GM18870 (cell line): Measurements from ENCODE around the gene PRUNE2.
"Not testable (repeated sequence)": the region's sequence is repeated elsewhere in the genome, so short reads cannot be mapped to it uniquely, and the experiment has no call there.

Experiments
- ATAC-seq: cut with Tn5 transposase; IDR thresholded peaks from one replicate; pipeline ENCODE4 v1.9.1; 2021; ENCODE audit warnings: moderate library complexity; ENCODE audit not compliant: unreplicated experiment

The PRUNE2 gene, protein sequence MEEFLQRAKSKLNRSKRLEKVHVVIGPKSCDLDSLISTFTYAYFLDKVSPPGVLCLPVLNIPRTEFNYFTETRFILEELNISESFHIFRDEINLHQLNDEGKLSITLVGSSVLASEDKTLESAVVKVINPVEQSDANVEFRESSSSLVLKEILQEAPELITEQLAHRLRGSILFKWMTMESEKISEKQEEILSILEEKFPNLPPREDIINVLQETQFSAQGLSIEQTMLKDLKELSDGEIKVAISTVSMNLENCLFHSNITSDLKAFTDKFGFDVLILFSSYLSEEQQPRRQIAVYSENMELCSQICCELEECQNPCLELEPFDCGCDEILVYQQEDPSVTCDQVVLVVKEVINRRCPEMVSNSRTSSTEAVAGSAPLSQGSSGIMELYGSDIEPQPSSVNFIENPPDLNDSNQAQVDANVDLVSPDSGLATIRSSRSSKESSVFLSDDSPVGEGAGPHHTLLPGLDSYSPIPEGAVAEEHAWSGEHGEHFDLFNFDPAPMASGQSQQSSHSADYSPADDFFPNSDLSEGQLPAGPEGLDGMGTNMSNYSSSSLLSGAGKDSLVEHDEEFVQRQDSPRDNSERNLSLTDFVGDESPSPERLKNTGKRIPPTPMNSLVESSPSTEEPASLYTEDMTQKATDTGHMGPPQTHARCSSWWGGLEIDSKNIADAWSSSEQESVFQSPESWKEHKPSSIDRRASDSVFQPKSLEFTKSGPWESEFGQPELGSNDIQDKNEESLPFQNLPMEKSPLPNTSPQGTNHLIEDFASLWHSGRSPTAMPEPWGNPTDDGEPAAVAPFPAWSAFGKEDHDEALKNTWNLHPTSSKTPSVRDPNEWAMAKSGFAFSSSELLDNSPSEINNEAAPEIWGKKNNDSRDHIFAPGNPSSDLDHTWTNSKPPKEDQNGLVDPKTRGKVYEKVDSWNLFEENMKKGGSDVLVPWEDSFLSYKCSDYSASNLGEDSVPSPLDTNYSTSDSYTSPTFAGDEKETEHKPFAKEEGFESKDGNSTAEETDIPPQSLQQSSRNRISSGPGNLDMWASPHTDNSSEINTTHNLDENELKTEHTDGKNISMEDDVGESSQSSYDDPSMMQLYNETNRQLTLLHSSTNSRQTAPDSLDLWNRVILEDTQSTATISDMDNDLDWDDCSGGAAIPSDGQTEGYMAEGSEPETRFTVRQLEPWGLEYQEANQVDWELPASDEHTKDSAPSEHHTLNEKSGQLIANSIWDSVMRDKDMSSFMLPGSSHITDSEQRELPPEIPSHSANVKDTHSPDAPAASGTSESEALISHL (N-terminal part only)

DNA sequence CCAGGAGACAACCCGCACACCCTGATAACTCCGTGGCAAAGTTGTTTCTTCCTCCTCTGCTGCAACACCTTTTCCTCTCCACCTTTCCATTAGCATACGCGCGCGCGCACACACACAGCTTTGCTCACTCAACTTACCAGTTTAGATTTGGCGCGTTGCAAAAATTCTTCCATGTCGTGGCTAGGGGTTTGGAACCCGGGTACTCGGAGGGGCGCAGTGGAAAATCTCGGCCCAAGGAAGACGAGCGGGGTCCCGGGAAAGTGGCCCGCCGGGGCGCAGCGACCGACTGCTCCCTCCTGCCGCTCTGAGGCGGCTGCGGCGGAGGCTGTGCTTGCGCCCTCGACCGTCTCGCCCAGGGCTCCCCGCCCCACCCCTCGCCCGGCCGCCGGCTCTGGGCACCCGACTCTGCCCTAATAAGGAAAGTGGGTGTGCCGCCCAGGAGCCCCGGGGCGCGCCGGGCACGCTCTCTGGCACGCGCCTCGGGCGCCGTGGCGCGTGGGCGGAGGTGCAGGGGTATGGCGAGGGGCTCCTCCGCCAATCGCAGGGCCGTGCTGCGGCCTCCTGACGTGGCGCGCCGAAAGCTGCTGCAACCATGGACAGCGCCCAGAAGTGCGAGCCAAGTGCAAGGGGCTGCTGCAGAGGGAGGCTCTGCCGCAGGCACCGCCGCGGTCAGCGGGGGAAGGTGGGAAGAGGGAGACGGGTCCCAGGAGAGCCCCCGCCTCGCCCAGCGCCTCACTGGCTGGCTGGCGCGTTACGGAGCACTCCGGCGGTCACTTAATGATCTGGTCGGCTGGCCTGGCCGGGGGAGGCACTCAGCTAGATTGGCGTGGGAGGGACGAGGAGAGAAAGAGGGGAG, at the start of gene PRUNE2:
Gene PRUNE2, minus strand, starts transcription at position 324 of the 856 bp plus-strand sequence. Its CDS starts 151 bp downstream, at position 173.
- ATAC-seq = no peak

DNA sequence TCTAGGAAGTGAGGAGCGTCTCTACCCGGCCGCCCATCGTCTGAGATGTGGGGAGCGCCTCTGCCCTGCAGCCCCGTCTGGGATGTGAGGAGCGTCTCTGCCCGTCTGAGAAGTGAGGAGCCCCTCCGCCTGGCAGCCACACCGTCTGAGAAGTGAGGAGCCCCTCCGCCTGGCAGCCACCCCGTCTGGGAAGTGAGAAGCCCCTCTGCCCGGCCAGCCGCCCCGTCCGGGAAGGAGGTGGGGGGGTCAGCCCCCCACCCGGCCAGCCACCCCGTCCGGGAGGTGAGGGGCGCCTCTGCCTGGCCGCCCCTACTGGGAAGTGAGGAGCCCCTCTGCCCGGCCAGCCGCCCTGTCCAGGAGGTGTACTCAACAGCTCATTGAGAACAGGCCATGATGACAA, 49.5 kb upstream of the PRUNE2 start:
- ATAC-seq = not testable (repeated sequence)

DNA sequence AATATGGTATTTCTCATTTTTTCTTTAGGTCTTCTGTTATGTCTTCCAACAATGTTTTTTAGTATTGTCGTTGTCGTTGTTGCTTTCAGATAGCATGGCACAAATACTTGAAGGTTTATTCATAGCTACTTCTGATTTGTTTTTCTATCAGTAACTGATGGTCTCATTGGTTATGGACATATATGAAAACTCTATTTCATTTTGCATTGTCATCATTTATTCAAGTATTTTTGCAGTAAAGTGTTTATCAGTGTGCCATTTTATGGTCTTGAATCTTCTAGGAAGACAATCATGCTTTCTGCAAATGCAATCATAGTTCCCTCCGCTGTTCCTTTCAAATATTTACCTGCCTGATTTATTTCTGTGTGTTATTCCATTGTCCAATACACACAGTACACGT, 44.0 kb upstream of the PRUNE2 start:
- no peak for ATAC-seq

DNA sequence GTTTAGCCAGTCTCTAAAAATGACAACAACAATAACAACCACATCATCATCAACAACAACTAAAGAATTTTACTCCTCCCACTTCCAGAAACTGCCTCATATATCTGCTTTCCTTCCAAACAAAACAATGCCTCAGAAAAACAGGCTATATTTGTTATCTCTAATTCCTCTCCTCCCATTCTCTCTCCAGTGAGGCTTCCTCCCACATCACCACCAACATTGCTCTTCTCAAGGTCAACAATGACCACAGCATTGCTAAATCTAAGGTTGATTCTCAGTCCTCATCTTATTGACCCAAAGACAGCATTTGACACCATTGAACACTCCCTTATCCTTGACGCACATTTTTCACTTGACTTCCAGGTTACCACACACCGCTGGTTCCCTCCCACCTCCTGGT, 38.1 kb upstream of the PRUNE2 start:
- no peak for ATAC-seq

DNA sequence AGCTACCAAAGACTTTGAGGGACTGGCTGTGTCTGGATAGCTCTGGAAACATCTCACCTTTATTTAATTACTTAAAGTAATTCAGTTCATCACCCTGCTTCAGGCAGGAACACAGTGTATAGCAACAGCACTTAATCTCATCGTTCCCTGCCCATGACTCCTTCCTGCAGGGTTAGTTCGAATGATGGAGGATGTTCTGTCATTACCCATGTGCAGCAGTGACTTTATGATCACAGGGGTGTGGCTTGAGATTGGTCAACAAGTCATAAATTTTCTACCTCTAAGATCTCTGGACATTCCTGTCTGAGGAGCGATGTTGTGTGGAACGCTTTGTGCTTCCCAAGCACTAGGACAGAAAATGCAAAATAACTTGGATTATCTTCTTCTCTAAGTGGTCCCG, 37.1 kb upstream of the PRUNE2 start:
- ATAC-seq = no peak

DNA sequence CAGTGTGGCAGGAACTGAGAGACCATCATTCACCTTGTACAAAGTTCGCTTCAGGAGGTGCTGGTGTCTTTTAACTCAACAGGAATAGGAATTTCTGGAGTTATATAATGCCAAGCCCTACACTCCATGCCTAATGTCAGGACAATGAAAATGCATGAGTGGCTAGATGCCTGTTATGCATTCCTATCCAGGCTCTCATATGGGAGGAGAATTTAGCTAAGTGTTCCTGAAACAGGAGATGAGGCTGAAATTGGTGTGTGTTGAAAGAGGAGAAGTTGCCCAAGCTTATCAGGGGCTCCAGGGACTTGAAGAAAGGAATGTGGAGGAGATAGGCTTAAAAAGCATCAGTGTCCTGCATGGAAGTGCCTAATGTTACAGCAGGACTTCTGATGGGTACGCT, 26.8 kb upstream of the PRUNE2 start:
- ATAC-seq = no peak

DNA sequence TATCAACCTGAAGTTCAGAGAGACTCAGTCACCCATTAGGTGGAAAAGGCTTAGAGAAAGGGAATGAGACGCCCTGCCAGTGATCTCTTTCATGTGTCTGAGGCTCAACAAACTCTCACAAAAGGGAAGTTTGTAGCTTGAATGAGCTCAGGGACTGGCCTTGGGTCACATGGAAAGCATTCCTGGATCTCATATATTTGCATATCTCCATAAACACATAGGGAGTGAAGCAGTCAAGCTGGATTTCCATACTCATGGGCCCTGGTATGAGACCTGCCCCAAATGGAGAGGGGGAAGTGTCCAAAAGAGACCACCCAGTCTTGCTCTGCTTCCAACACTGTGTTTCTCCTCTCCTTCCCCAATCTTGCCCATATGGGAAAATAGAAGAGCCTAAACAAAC, 26.4 kb upstream of the PRUNE2 start:
- ATAC-seq = no peak

DNA sequence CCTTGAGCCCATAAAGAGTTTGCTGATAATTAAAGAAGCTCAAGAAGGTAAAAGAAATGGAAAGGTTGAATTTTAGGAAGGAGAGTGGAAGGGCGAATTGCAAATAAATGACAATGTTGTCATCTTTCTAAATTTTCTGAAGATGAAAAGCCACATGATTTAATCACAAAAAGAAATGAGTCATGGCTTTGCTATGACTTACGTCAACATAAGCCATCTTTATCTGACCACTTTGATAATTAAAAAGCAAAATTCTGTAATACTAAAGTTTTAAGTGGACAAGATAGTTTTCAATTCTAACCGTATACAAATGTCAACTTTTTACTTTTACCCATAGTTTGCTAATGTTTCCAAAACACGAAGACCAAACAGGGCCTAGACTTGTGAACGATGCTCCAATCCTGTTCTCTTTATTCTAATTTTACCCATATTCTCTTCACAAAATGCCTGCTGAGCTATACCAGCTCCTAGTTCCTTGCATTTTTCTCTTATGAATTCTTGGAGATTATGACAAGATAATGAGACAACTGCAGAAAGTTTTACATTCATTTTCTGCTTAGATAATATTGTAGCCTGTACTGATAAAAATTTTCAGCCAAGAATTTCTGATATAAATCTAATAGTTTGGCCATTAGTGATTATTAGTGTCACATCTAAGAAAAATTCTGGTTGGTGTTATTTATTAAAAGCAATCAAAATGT, 21.8 kb upstream of the PRUNE2 start:
- no peak for ATAC-seq

DNA sequence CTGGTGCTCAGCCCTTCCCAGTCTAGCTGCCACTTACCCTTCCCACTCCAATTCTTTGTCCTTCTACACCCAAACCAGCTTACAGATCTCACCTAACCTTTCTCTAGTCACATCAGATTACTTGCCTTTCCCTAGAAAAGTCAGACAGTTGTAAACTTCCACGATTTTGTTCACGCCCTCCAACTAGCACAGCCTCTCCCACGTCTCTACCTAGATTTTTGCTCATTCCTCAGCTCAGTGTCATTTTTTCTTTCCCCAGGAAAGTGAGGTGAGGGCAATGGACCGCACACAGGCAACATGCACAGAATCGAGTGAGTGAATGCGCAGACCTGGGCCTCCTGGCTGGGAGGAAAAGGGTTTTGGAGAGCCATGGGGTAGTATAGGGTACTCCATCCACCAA, 20.9 kb upstream of the PRUNE2 start:
- ATAC-seq = no peak

DNA sequence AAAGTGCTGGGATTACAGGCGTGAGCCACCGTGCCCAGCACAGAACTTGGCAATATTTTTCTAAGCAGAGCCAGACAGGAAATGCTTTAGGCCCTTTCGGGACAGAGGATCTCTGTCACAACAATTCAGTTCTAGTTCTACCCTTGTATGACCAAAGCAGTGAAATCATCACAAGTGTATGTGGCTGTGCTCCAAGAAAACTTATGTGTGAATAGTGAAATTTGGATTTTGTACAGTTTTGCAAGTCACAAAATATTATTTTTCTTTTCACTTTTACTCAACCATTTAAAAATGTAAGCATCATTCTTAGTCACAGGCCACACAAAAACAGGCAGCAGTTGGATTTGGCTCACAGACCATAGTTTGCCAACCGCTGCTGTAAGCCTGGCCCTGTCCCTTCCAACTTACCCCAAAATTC, 20.4 kb upstream of the PRUNE2 start:
- ATAC-seq = no peak

DNA sequence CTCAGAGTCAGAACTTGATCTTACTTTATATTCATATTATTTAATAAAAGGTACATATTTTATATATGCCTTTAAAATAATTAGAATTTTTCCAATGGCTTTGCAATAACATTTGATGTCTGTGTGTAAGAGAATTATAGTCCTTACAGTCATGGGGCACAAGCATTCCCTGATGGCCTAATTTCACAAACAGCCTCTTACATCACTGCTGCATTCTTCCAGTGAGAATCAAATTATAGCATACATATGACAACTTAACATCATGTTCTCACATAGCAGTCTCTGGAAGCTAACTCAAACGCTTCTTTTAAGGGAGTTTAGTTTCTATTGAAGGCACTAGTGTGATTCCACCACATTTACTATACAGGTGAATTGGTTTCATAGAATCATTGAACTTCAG, 15.3 kb upstream of the PRUNE2 start:
- no peak for ATAC-seq

DNA sequence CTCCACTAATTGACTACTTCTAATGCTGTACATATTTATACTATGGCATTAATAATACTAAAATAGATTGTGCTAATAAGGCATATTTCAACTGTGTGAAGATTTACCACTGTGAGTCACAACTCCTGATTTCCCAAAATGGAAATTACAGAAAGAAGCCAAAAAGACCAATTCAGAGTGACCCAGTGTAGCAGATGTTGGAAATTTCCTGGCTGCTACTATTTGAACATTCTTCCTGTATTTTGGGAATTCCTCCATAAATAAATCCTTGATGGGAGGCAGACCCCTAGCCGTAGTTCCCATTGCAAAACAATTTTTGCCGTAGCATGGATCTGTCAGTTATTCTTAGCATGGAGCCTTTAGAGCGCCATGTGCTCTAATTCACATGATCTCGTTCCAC, 11.4 kb upstream of the PRUNE2 start:
- ATAC-seq = no peak

DNA sequence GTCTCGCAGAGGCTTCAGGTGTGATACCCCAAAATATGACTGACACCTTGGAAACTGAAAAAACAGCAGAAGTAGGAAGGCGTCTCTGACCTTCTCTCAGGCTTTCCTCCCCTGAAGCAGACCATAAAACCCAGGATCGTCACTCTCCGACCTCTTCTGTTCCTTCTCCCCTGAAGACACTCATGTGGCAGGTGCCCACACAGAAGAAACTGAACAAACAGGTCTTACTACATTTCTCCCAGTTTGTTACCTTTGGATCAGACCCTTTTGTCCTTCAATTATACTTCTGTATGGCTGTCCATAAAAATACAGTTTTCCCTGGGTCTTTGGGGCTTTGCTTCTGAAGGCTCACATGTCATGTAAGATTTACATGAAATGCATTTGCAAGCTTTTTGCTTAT, 10.3 kb upstream of the PRUNE2 start:
- no peak for ATAC-seq

DNA sequence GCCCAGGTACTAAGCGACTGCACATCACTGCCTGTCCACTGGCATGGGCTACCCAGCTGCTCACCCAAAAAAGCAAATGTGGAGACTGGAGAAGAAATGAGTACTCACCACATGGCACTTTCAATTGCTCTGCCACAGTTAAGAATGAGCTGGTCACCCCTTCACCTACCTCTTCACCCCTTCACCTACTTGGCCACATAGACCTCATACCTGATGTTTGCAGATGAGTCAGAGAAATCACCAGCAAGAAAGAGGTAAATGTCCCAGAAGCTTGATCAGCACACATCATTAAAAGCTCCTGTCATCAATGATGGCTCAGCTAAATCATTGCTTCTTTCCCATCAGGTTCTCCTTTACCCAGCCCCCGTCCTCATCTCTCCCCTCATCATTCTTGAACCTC, 7.6 kb upstream of the PRUNE2 start:
- ATAC-seq = no peak

DNA sequence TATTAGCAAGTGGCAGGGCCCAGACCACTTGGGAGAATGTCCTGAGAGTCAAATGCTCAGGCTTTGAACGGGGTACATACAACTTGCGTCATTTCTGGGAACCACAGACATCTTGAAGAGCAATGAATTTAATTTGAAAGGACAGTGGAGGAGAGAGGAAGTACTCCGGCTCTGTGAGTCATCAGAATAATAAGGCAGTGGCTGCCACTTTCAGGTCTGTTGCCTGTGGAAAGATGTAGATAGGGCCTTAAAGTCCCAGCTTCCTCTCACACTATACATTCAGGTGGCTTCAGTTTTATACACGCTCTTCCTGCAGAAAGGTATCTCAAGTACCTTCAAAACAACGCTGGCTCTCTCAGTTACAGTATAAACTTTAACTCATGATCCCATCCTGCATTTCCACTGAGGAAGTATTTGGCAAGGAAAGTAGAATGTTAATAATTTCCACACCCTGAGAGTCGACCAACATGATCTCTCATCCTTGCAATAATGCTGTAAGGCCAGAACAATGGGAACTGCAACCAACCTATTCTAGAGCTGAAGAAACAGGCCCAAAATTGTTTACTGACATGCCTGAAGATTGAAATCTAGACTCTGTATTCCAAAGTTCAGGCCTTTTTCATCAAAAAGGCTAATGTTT, 6.8 kb upstream of the PRUNE2 start:
- peak; percentile 57 for ATAC-seq

DNA sequence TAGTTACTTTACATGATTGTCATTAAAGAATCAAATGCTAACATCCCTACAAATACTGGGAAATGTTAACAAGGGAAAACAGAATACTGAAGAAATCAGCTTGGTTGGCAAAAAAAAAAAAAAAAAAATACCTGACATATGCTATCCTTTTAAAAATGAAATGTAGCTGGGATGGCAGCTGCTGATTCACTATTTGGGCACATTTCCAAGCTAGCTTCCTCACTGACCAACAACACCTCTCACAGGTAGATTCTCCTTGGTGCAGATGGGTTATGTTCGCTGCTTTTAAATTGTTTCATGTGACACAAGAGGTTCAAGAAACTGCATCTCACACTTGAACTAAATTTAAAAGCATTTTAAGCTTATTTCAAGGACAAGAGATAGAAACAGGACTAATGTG, 6.1 kb upstream of the PRUNE2 start:
- no peak for ATAC-seq

DNA sequence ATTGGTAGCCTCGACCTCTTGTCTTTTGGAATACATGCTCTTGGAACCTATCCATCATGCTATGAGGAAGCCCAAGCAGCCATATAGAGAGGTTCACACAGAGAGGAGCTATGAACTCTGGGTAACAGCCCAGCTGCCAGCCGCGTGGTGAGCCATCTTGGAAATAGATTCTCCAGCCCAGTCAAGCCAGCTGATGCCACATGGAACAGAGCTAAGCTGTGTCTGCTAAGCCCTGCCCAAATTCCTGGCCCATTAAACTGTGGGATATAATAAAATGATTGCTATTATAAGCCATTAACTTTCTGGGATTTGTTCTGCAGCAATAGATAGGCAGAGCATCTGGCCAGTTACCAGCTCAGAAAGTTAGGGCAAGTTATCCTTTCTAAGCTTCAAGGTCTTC, 4.9 kb upstream of the PRUNE2 start:
- no peak for ATAC-seq

DNA sequence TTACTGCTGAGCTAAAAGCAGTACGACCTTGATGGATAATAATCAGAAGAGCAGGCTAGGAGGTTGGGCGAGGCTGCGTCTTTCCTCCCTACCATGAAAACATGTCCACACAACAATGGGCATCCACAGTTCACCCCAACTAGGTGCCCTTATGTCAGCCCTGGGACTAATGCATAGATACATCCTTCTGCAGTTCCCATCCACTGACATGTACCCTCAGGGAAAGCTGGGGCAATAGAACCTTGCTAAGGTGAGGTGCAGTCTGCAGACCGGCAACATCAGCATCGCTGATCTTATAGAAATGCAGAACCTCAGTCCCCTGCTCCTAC, 697 bp upstream of the PRUNE2 start:
- ATAC-seq = no peak

DNA sequence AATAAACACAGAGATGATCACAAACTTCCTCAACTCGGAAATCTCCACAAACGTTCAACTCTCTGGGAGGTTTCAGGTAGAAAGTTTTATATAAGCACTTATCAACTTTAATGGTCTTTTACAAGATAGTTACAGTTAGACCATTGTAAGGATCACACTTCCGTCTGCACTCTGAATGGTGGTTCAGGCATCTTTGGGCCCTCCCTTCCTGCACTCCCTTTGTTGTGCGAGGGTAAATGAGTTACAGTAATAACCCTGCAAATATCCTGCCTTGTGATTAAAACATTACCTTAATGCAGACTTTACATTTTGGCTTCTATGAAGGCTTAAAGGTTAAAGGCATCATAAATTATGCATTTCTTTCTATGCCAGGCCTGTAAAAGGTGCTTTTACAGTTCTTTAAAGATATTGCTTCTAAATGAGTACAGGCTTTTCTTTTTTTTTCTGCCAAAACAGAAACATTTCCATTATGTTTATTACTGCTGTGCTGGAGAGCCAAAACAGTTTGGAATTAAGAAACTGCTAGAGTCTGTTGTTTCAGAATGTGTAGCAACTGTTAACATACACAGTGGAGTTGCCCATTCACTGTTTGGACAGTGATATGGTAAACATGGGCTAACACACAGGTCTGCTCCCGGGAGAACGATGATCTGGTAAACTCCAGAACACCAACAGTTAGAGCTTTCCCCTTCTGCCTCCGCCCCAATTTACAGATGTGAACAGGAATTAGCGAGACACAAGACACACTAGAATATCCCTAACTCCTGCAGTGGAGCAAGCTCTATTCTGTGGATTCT, 1.1 kb downstream of the PRUNE2 start:
- ATAC-seq = no peak
